Hepatocyte (in vitro differentiated cells): ENCODE measurements around the gene SPOCK2. TPM values are rescaled to one million over a fixed set of nuclear protein-coding genes. Genes with fewer than 3 reads are reported as not detected.
"Not testable (repeated sequence)": the region's sequence is repeated elsewhere in the genome, so short reads cannot be mapped to it uniquely, and the experiment has no call there.

Experiments used
- DNase-seq: peaks from one replicate; pipeline ENCODE4 v3.0.0-alpha.2; 2016; ENCODE audit warnings: low spot score
- H2AFZ ChIP-seq: fragments of 200-600 bp; sonication (generic); 2 replicates; pipeline ENCODE4 v1.6.0; 2016; ENCODE audit warnings: antibody characterized with exemption, mild to moderate bottlenecking
- H3K27ac ChIP-seq: fragments of 200-600 bp; sonication (generic); 2 replicates; pipeline ENCODE4 v1.5.1; 2016; ENCODE audit warnings: mild to moderate bottlenecking
- H3K27me3 ChIP-seq: fragments of 200-600 bp; sonication (generic); 2 replicates; pipeline ENCODE4 v1.6.1; 2016
- H3K36me3 ChIP-seq: fragments of 200-600 bp; sonication (generic); replicated peaks from 2 replicates; pipeline ENCODE4 v1.5.1; 2016; ENCODE audit warnings: low read depth; ENCODE audit not compliant: insufficient read depth
- H3K4me1 ChIP-seq: fragments of 200-600 bp; sonication (generic); 2 replicates; pipeline ENCODE4 v1.5.1; 2016; ENCODE audit warnings: mild to moderate bottlenecking, moderate library complexity; ENCODE audit not compliant: insufficient read depth
- H3K4me2 ChIP-seq: fragments of 200-600 bp; sonication (generic); 2 replicates; pipeline ENCODE4 v1.6.0; 2016
- H3K4me3 ChIP-seq: fragments of 200-600 bp; sonication (generic); 2 replicates; pipeline ENCODE4 v1.5.1; 2016; ENCODE audit warnings: mild to moderate bottlenecking
- H3K79me2 ChIP-seq: fragments of 200-600 bp; sonication (generic); 2 replicates; pipeline ENCODE4 v1.6.0; 2017; ENCODE audit warnings: mild to moderate bottlenecking
- H3K9me2 ChIP-seq: fragments of 200-600 bp; sonication (generic); replicated peaks from 2 replicates; pipeline ENCODE4 v1.6.0; 2017; ENCODE audit warnings: mild to moderate bottlenecking; ENCODE audit not compliant: insufficient read depth
- H3K9me3 ChIP-seq: fragments of 200-600 bp; sonication (generic); 2 replicates; pipeline ENCODE4 v1.5.1; 2016; ENCODE audit warnings: low read depth, mild to moderate bottlenecking
- H4K20me1 ChIP-seq: fragments of 200-600 bp; sonication (generic); 2 replicates; pipeline ENCODE4 v1.6.0; 2016; ENCODE audit warnings: mild to moderate bottlenecking; ENCODE audit not compliant: insufficient read depth, poor library complexity, severe bottlenecking
- EZH2 ChIP-seq: fragments of 200-600 bp; sonication (generic); IDR thresholded peaks from 2 replicates; pipeline ENCODE4 v1.6.1; 2016; ENCODE audit warnings: antibody characterized with exemption, mild to moderate bottlenecking, borderline replicate concordance
- EZH2phosphoT487 ChIP-seq: fragments of 200-600 bp; sonication (generic); IDR thresholded peaks from one replicate; pipeline ENCODE4 v1.6.1; 2018; ENCODE audit warnings: antibody characterized with exemption, mild to moderate bottlenecking, low read depth, moderate library complexity; ENCODE audit not compliant: unreplicated experiment, severe bottlenecking
- WGBS: methylation state at CpG from one replicate; pipeline ENCODE4 v1.1.6; 2016; ENCODE audit warnings: low lambda C conversion rate; ENCODE audit errors: missing lambda C conversion rate; 5-methylcytosine and 5-hydroxymethylcytosine counted together
- polyA plus RNA-seq: library from polyadenylated mRNA; unstranded; fragments of >200 nt; fragmentation: Nextera tagmentation; extraction: Ambion mirVana; gene quantifications from 2 replicates; pipeline ENCODE4 v1.2.1, GENCODE V29; 2016
- total RNA-seq: library from RNA; depleted of rRNA; stranded (reverse); fragments of >200 nt; gene quantifications from 2 replicates; pipeline ENCODE4 v1.2.3, GENCODE V29; 2014
- TF ChIP-seq, protein P1 (sequence below): fragments of 200-600 bp; sonication (generic); IDR thresholded peaks from 2 replicates; pipeline ENCODE4 v1.5.1; 2016; ENCODE audit warnings: antibody characterized with exemption, mild to moderate bottlenecking; ENCODE audit not compliant: poor library complexity

SPOCK2 gene
- total RNA-seq (3.0 and 3.2 TPM in 2 replicates), polyA plus RNA-seq (3.1 and 5.2 TPM in 2 replicates)

DNA sequence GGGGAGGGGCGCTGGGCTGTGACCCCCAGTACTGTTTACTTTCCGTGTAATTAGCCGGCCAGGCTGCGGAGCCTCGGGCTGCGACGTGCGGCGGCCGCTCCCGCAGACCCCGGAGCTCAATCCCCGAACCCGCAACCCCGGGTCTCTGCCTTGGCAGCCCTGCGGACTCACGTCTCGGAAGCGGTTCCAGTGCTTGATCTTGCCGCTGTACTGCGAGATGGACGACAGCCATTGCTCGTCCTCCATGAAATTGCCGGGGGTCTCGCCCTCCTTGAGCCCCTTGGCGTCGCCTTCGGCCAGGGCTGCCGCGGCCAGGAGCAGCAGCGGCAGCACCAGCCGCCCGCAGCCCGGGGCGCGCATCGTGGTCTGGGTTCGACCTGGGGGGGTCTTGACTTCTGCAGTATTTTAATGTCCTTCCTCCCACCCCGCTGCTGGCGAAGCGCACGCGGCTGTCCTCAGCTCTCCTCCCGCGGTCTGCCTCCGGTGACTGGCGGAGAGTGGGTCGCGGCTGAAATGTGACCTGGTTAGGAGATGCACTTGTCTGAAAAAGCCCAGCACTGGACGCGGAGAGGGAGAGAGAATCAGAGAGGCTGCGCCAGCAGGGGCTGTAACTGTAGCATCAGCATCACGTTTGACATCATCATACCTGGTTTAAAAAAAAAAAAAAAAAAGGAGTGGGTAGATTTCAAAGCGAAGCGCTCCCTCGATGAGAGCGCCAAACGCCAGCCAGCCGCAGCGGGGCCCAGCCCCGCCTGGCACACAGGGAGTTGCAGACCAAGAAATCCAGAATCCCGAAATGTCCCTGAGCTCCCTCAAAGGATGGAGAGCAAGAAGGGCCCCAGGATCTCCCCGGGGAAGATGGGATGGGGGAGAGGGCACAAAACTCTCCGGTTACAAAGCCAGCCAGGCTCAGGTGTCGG is at the start of gene SPOCK2:
Gene SPOCK2 (minus strand): TSS at position 583 of the 920 bp plus-strand sequence. CDS start 223 bp downstream, at position 360.
- peak within 1 kb of the TSS; percentile 45 for H3K4me3 ChIP-seq
- 6% methylated on average over 51 of the region's 65 CpGs for WGBS
- H4K20me1 ChIP-seq = no peaks in the 10 kb centered on the region
- H3K27me3 ChIP-seq = peaks cover 46% of the 10 kb centered on the region
- peak within 1 kb of the TSS; percentile 83 for H2AFZ ChIP-seq
- H3K4me2 ChIP-seq = peak within 1 kb of the TSS; percentile 98
- no peaks in the 10 kb centered on the region for H3K79me2 ChIP-seq
- H3K36me3 ChIP-seq = no peaks in the 10 kb centered on the region
- no peak for DNase-seq
- peak; percentile 73 for TF ChIP-seq EZH2phosphoT487
- TF ChIP-seq, protein P1, sequence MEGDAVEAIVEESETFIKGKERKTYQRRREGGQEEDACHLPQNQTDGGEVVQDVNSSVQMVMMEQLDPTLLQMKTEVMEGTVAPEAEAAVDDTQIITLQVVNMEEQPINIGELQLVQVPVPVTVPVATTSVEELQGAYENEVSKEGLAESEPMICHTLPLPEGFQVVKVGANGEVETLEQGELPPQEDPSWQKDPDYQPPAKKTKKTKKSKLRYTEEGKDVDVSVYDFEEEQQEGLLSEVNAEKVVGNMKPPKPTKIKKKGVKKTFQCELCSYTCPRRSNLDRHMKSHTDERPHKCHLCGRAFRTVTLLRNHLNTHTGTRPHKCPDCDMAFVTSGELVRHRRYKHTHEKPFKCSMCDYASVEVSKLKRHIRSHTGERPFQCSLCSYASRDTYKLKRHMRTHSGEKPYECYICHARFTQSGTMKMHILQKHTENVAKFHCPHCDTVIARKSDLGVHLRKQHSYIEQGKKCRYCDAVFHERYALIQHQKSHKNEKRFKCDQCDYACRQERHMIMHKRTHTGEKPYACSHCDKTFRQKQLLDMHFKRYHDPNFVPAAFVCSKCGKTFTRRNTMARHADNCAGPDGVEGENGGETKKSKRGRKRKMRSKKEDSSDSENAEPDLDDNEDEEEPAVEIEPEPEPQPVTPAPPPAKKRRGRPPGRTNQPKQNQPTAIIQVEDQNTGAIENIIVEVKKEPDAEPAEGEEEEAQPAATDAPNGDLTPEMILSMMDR = no peak
- TF ChIP-seq EZH2 = peak; percentile 98
- H3K9me2 ChIP-seq = no peaks in the 10 kb centered on the region
- peaks cover 22% of the 10 kb centered on the region for H3K4me1 ChIP-seq
- no peaks in the 10 kb centered on the region for H3K9me3 ChIP-seq
- no peak within 1 kb of the TSS for H3K27ac ChIP-seq

- H3K27ac ChIP-seq = no peak overlapping the region
- H3K9me2 ChIP-seq = no peaks in the 10 kb centered on the region
- DNase-seq = no peak
- no peaks in the 10 kb centered on the region for H3K36me3 ChIP-seq
- no peaks in the 10 kb centered on the region for H4K20me1 ChIP-seq
- H3K4me2 ChIP-seq = no peak overlapping the region
- H3K4me3 ChIP-seq = no peak overlapping the region
- H3K27me3 ChIP-seq = no peaks in the 10 kb centered on the region
- no peaks in the 10 kb centered on the region for H3K4me1 ChIP-seq
- 95% methylated on average over 7 of the region's 7 CpGs for WGBS
- H3K9me3 ChIP-seq = no peaks in the 10 kb centered on the region
- H2AFZ ChIP-seq = no peak overlapping the region
- H3K79me2 ChIP-seq = no peaks in the 10 kb centered on the region
- TF ChIP-seq, protein P1 = no peak
- no peak for TF ChIP-seq EZH2
- no peak for TF ChIP-seq EZH2phosphoT487
These were observed 49.2 kb upstream of the SPOCK2 start for GRCh38 chr10:72137583-72137982.

DNA sequence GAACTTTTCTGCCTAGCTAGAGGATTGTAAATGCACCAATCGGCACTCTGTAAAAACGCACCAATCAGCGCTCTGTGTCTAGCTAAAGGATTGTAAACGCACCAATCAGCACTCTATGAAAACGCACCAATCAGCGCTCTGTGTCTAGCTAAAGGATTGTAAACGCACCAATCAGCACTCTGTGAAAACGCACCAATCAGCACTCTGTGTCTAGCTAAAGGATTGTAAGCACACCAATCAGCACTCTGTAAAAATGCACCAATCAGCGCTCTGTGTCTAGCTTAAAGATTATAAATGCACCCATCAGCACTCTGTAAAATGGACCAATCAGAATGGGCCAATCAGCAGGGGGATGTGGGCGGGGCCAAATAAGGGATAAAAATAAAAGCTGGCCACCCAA is 47.9 kb upstream of the SPOCK2 start:
- WGBS = 91% methylated on average over 10 of the region's 10 CpGs
- not testable (repeated sequence) for H4K20me1 ChIP-seq

More for the DNA sequence above, 47.9 kb upstream of the SPOCK2 start:
- H3K4me1 ChIP-seq, H3K27me3 ChIP-seq, H3K79me2 ChIP-seq, H3K9me3 ChIP-seq, DNase-seq, H3K27ac ChIP-seq, H3K9me2 ChIP-seq, H3K4me3 ChIP-seq, H3K36me3 ChIP-seq, H2AFZ ChIP-seq, H3K4me2 ChIP-seq: not testable (repeated sequence)
